NCI-H226 (cell line): ENCODE data around the gene CFAP100.

ENCODE experiments used
- DNase-seq: peaks from one replicate; pipeline ENCODE4 v3.0.0-alpha.2; 2015

Gene CFAP100

DNA sequence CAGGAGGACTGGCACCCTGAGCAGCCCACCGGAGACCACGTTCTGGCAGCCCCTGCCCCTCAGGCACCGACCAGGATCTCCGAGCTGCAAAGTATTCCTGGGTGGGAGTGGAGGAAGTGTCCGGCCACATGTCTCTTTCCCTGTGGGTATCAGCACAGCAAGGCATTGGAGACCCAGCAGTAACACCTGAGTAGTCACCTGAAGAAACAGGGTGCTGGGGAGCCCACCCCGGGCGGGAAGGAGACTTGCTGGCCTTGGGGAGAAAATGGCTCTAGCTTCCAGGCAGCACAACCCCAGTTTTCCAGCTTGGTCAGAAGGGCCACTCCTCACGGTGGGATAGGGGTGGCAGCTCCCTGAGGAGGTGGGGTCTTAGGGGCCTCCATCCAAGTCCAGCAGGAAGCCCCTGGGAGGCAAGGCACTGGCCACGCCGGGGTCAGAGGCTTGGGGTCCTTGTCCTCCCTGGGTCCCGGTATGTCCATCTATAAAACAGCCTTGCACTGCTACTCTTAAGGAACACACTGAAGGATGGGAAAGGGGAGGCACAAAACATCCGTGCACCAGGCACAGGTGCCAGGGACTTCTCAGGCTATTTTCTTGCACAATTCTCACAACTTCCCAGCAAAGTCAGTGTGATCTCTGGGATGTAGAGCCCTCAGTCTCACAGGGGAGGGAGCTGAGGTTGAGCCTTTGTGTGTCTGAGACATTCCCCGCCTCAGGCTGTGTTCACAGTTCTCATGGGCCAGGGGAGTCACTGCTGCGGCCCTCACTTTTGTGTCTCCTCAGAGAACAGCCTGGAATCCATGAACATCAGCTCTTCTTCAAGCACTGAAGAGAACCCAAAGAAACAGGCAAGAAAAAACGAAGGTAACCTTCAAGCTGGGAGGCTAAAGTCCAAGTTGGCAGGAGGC, 11.9 kb downstream of the CFAP100 start:
- DNase-seq = no peak

DNA sequence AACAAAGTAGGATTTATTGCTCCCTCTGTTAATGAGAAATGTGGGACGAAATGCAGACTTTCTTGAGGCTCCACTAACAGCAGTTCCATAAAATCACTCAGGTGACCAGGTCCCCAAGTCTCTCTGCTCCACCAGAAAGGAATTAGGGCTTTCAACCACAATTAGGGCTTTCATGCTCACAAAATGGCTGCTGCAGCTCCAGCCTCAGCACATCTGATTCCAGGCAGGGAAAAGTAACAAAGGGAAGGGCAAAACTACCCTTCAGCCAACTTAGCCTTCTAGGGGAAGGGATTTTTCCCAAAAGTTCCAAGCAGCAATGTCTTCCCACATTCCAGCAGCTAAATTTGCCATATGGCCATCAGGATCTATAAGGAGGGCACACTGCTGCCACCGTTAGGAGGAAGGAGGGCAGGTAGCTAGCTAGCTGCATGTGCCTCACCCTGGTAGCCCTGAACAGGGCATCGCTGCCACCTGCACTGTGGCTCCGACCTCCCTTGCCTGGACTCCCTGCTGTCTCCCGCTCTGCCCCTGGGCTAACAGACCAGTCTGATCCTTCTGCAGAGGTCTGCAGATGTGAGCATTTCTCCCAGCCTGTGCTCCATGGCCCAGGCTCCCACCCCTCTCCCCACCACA, 12.8 kb downstream of the CFAP100 start:
- DNase-seq = no peak

DNA sequence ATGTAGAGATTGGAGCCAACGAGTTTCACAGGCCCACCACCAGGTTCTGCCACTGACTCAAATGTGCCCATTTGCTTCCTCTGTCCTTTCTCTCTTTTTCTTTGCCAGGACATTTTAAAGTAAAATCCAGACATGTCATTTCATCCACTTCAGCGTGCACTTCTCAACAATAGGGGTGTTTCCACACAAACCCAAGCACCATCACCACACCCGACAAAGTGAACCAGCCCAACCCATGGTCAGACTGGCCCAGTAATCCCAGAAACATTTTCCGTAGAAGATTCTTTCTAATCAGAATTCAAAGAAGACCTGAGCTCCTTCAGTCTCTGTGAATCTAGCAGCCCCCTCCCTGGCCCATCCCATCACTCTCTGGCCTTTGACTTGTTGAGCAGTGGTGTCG, 13.4 kb downstream of the CFAP100 start:
- DNase-seq = no peak

DNA sequence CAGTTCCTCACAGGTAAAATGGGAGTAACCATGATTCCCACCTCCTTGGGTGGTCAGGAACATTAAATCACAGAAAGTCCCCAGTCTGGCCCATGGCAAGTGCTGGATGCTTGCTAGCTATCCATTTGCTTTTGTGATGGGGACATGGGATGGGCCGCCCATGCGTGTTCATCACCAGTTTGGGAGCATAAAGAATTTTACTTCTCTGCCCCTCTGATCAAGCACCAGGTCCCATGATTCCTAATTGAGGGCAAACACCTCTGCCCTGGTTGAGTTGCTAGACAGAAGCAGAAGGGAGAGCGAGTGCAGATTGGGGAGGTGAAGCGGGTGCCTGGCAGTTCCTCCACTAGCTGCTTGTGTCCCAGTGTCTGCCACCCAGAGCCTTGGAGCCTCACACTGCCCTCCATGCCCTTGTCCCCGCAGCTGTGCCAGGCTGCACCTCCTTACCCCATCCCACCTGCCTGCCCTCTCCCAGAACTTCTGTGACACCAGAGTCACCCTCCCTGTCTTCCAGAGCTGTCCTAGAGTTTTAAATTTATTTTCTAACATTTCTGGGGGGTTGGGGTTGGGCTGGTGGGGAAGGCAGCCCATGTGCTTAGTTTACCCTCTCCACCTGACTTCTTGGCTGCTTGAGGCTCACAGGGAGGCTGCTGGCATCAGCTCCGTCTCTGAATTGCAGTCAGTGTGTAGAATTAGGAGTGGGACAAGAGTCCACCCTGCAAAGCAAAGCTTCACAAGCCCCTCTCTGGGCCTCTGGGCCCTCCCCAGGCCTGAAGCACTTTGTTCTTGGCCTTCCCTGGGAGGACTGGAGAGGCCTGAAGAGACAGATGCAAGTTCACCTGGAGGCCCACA, 18.4 kb downstream of the CFAP100 start:
- no peak for DNase-seq

DNA sequence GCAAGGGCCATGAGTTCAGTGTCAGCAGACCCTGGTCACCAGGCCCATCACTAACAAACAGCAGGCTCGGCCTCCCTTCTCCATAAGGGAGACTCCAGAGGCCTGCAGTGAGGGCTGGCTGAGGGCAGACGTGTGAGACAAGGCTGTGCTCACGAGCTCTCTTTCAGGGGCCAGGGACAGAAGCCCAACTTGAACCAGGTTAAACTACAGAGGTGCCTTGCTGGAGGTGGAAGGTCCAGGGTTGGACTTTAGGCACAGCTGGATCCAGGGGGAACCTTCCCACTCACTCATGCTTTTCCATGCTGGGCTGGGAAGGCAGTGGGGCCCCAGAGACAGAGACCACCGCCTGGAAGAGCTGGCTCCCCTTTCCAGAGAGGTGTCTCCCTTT, 19.0 kb downstream of the CFAP100 start:
- DNase-seq = no peak

DNA sequence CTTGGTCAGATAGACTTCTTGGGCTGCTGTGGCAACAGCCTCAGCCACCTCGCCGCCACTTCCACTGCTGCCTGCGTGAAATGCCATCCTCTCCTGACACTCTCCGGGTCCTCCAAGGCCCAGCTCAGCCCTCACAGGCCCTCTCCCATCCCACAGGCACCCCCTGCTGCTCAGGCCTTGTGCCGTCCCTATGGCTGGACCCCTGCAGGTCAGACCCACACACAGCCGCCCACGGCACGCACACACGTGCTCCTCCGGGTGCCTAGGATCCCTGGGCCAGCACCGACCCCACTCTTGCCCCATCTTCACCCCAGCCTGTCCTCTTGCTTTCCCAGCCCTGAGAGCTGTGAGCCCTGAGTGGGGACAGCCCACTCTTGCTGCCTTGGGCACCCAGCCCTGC, 19.7 kb downstream of the CFAP100 start:
- DNase-seq = no peak

DNA sequence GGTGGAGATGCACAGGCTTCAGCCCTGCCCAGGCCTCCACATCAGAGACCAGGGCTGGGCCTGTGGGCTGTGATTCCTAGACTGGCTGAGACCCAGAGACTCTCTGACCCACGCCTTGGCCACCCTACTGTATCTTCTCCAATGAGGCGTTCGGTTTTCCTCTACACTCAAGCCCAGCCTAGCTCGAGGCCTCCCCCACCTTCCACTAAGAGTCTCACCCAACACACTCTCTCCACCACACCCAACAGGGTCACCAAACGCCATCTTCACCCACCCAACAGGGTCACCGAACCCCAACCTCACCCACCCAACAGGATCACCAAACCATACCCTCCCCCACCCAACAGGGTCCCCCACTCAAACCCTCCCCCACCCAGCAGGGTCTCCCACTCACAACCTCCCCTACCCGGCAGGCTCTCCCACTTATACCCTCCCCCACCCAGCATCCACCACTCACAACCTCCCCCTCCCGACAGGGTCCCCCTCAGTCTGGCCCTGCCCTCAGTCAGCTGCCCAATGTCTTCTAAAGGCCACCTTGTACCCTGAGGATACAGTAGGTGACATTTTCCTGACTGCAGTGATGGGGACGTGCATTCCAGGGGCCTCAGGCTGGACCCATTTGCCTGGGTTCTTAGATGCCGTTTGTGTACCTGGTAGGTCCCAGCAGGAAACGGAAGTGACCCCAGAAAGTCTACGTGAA, 20.4 kb downstream of the CFAP100 start:
- DNase-seq = no peak

DNA sequence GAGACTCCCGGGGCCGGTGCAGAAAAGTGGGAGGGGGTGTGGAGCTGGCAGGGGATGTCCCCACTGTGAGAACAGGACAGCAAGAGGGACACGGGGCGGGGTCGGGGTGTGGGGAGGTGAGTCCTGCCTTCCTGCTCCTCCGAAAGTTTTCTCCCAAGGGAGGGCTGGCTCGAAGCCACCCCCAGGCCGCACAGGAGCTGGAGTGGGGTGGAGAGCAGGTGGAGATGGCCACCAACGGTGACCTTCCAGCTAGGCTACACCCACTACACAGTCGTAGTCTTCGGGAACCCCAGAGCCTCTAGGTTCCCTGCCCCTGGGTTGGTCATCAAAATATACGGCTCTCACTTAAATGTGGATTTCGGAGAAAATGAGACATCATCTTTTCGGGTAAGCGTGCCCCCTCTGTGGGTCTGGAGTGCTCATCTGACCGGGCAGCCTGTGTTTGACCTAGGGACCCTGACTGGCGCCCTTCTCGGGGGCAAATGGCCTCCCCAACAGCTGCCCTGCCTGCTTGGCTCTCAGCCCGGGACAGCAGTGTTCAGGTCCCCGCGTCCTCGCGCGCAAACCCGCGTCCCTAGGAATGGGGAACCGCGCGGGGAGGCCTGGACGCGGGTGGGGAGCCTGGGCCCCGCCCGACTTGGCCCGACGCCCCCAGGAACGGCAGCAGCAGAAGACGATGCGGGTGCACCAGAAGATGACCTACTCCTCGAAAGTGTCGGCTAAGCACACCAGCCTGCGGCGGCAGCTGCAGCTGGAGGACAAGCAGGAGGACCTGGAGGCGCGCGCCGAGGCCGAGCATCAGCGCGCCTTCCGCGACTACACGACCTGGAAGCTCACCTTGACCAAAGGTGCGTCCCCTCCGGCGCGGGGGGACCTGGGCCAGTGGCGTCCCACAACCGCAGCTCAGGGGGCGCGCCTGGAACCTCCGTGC, 21.2 kb downstream of the CFAP100 start:
- DNase-seq = no peak

DNA sequence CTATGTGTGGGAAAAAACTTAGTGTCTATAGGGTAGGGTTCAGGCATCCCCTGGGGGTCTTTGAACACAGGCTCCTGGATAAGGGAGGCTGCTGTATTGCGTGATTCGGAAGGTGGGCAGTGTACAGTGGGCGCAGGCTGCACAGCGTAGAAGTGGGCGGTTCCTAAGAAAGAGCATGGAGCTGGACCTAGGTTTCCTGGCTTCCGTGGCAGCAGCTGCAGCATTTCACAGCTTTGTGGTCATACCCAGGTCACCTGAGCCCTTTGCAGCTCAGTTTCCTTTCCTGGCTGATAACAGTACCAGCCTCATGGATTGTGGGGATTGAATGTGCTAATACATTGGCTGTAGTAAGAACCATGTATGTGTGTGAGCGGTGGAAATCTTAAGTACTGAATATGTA, 22.2 kb downstream of the CFAP100 start:
- no peak for DNase-seq

DNA sequence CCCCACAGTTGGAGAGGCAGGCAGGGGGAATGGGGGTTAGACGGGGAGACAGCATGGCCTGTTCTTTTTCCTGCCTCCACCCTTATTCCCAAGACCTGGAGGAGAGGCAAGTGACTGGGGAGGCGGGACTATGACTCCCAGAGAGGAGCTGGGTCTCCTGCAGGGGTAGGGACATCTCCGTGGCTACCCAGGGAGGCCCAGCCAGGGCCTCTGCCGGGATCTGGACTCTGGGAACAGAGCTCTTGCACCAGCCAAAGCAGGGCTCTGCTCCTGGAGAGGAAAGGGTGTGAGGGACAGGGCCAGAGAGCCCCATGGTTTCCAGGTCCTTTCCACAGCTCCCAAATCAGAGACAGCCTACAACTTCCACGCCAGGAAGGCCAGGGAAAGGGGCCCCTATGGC, 22.8 kb downstream of the CFAP100 start:
- DNase-seq = no peak

DNA sequence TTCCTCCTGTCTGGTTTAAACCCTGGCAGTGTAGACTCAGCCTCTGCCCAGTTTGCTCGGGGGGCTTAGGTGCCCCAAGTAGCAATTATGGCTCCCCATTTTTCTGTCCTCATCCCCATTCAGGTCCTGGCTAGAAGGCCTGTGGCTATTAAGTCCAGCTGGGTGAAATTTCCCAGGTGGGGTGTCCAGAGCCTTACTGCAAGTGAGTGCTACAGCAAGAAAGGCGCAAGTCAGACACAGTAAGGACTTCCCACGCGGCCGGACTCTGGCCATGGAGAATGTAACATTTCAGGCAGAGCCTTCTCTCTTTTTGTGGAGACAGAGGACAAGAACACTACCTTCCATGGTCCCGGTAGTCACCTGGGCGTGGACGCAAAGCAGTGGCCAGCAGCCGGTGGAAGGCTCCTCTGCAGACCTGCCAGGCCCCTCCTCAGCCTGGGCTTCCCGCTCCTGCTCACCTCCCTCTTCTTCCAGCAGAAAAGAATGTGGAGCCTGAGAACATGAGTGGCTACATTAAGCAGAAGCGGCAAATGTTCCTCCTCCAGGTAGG, 23.3 kb downstream of the CFAP100 start:
- no peak for DNase-seq

DNA sequence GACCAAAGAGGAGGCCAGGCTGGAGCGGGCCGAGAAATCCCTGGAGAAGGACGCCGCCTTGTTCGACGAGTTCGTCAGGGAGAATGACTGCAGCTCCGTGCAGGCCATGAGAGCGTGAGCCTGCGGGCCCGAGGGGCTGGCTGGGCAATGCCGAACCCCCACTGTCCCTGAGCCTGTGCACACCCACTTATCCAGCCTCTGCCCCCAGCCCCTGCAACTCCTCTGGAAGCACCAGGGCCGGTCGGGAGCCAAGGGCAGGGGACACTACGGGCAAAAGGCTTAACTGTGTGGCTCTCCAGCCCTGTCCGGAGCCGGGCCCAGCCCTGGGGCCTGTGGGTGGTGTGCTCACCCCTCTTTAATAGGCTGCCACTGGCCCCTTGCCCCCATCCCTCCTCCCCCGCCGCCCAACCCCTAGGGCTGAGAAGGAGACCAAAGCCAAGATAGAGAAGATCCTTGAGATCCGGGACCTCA, 24.0 kb downstream of the CFAP100 start:
- no peak for DNase-seq

DNA sequence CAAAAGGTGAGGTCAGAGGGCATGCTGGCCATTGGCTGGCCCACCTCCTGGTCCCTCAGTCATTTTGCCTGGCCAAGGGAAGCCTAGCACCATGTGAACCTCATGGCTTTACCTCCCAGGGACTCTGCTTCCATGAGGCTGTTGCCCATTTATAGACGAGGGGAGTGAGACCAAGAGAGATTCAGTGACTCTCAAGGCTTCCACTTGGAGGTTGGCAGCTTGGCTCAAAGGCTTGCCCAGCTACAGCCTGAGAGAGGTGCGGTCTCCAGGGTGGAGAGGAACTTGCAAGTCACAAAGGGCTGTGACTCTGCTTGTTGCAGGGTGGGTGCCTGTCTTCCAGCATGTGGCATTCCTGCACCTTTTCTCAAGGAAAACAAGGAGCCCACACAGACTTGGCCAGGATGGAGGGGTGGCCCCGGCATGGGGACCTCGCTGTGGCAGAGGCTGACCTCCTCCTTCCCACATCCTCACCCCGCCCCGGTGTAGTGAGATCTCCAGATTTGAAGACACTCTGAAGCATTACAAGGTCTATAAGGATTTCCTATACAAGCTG, 24.5 kb downstream of the CFAP100 start:
- DNase-seq = no peak

DNA sequence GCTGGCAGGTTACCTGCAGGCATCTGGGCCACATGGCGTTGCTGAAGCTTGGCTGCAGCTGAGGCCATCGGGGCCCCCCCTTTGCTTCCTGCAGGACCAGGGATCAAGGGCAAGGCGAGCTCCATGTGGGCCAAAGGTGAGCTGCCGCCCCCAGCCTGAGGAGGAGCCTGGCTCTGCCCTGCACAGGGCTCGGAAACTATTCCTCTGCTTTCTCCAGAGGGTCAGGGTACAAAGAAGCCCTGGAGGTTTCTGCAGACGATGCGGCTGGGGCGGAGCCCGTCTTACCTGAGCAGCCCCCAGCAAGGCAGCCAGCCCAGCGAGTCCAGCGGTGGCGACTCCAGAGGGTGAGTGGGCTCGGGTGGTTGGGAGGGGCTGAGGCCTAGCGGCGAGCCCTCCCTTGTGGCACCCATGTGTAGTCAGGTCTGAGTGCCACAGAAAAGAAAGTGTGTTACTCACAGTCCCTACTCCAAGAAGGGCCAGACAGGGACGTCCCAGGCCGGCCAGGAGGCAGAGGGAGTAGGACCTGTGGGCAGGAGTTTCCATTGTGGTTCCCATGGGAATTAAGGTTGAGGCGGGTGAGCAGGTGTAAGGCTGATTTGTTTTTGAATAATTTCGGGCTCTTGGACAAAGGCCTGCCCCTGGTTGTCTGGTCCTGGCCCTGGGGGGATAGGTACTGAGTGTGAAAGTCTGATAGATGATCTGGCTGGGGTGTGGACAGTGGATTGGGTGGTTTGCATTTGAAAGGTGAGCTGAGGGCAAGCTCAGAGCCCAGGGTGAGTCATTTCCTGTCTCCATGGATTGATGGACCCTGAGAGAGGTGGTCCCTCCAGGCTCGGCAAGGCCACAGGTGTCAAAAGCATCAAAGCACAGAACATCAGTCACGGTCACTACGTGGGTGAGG, 25.4 kb downstream of the CFAP100 start:
- no peak for DNase-seq

DNA sequence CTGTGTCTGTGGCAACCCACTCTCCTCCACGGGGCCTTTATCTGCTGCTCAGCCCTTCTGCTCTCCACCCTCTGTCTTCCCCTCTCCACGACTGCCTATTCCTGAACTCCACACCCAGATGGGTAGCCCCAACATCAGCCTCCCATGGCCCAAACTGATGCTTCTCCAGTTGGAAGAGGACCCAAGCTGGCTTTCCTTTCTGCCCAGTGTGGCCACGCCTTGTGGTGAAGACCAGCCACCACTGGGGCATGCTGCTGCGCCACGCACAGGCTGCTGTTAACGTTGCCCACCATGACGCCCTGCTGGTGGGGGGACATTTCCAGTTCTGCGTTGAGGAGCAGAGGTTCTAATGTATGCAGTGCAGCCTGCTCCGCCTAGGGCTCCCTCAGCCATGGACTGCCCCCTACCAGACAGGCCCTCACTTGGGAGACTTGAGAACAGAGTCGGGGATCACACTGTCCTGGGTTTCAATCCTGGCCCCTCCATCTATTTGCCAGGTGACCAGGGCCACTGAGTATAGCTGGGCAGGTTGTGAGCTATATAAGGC, 26.9 kb downstream of the CFAP100 start:
- DNase-seq = no peak

DNA sequence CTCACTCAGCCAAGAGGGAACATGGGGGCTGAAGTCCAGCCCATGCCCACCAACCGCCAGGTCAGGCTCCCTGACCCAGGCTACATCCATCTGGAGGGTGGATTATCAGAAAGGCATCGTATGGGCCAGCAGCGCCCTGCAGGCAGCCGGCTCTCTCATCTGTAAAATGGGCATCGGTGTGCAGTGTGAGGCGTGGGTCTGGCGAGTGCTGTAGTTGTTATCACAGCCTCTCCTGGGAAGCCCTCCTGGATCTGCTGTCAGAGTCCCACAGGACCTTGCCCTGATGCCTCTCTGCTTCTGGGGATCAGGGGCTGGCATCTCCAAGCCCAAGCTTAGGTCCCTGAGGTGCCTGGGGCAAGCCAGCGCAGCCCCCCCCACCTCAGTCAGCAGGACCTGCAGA, 27.4 kb downstream of the CFAP100 start:
- no peak for DNase-seq

DNA sequence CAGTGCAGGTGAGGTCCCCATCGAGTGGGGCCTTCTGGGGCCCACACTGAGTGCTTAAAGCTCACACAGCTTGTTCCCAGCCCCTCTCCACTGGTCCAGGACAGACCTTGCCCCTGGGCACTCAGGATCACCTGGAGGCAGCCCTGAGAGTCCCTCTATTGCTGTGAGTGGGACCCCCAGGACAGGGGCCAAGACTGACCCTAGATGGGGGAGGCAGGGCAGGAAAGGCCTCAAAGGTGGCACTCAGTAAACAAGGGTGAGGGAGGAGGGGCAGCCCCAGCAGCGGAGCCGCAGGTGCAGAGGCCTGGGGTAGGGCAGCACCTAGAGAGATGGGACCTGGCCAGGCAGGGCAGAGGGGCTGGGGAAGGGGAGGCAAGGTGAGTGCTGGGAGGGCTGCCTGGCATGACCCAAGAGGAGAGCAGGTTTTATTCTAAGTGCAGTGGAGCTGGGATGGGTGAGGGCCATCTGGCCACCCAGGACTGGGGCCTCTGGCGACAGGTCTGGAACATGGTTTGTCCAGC, 27.9 kb downstream of the CFAP100 start:
- DNase-seq = no peak

DNA sequence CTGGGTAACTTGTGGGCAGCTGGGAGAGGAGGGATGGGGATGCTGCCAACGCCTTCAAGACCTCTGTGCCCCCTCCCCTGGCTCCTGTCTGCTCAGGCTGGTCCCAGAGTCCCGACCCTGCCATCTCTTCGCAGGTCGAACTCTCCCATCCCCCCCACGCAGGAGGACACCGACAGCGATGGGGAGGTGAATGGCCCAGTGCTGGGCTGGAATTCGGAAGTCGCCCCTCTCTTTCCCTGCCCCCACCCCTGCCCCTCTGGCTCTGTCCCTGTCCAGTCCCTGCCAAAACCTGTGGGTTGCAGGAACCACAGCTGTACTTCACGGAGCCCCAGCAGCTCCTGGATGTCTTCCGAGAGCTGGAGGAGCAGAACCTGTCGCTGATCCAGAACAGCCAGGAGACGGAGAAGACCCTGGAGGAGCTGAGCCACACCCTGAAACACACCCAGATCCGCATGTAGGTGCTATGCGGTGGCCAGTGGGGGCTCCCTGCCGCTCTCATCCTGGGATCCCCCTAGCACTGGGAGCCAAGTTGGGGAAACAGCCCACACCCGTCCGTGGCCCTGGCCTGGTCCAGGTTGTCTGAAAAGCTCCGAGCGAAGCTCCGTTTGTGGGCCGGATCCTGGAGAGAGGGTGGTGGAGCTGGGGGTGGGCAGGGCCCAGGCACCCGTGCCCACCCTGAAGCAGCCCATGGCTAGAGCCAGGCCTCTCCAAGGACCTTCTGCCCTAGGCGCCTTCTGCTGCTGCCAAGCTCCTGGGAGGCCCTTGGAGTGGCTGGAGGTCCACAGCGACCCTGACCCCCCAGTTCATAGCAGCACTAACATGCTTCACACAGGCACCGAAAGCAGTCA, 28.7 kb downstream of the CFAP100 start:
- DNase-seq = no peak
